Right ventricle myocardium inferior (tissue), 1 donor: ENCODE results near the gene SYT13. TPM values are rescaled to one million over a fixed set of nuclear protein-coding genes. Genes with fewer than 3 reads are reported as not detected.

Experiments
- ATAC-seq: fragments of 200-7000 bp; cut with Tn5 transposase; one replicate; pipeline ENCODE4 v1.9.1; 2020; ENCODE audit warnings: mild to moderate bottlenecking, moderate library complexity
- DNase-seq: peaks from one replicate; pipeline ENCODE4 v3.0.0; 2021; ENCODE audit errors: missing footprints
- intact Hi-C: fragments of 100-400 bp; cut with DNase I; formaldehyde crosslinking; loops from one replicate; pipeline ENCODE4 v1.11.0; 2022
- total RNA-seq: library from RNA; stranded (reverse); fragmentation: NEBNext Ultra II Directional; extraction: Animal tissue kit (Norgen Biotek cat#: 25700); gene quantifications from one replicate; pipeline ENCODE4 v1.2.1, GENCODE V29; 2021
- donor health status: DM: no; HTN: yes; CAD: no; lungs with severe emphysema.

SYT13 gene
- total RNA-seq, 1 donor from 2014 or later = 7.0 TPM

GRCh38 chr11:45316258-45316657, 30.1 kb upstream of the SYT13 start:
- ATAC-seq (no peak), DNase-seq (no peak)
- intact Hi-C loops = no loop called here

GRCh38 chr11:45314900-45315299, 28.8 kb upstream of the SYT13 start:
- intact Hi-C loops = no loop called here
- no peak for ATAC-seq

DNA sequence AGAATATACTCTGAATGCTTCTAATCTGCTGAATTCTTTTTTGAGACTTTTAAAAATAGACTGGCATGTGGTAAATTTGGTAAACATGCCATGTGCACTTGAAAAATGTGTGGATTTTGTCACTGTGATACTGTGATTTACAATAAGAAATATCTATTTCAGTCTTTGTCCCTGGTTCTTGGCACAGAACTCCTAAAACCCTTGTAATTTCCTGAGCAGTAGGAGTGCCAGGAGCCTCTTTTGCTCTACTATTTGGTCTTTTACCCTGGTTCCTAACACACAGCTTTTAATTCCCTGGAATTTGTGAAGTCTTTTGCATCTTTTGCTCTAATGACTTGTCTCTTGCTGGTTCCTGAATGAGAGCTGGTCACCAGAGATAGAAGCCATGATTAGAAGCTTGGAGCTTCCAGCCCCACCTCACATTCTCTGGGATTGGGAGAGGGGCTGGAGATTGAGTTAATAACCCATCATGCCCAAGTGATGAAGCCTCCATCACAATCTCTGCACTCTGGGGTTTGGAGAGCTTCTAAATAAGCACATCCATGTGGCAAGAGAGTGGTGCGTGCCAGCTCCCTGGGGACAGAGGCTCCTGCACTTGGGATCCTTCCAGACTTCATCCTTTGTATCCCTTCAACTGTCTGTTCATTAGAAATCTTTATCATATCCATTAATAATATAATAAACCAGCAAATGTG, 27.2 kb upstream of the SYT13 start:
- DNase-seq (no peak), ATAC-seq (no peak)
- intact Hi-C loops = no loop called here

More at GRCh38 chr11:45314900-45315299, 28.8 kb upstream of the SYT13 start:
- DNase-seq = no peak

GRCh38 chr11:45305874-45306623, 19.9 kb upstream of the SYT13 start:
- no peak for ATAC-seq

GRCh38 chr11:45304992-45305335, 18.8 kb upstream of the SYT13 start:
- intact Hi-C loops = no loop called here
- no peak for ATAC-seq

More at GRCh38 chr11:45305874-45306623, 19.9 kb upstream of the SYT13 start:
- intact Hi-C loops = no loop called here
- no peak for DNase-seq

DNA sequence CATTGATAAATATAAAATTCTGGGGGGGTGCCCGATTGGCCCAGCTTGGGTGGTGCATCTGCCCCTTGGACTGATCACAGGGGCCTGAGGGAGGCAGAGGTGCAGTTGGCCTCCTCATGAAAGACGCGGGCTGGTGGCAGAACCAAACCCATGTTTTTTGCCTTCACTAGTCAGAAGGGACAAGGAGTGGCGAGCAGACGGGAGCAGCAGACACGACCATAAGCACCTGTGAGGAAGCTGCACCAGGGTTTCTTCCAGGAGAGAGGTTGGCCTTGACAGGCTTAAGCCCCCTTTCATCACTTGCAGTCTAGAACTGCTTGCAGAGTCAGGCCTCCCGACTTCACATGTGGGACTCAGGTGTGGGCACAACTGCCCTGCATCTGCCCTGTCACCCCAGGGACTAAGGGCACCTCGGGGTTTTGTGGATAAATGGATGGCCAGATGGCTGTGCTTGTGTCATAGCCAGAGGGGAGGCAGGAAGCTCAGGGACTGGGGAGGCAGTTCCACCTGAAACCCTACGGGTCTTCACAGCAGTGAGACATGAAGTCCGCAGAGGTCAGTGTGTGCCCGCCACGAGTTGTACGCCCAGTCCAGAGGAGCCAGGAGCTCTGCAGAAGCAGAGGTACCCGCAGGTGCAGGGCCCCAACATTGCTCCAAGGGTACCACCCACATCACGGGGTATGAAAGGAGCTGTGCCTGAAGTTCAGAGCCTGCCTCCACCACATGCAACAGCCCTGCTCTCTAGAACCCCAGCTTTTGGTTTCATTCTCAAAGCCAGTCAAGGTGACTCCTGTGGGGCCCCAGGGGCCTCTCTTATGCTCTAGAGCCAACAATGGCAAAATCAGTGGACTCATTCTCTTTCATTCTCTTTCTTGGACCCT, 18.2 kb upstream of the SYT13 start:
- intact Hi-C loops = no loop called here
- no peak for ATAC-seq
- no peak for DNase-seq

More at GRCh38 chr11:45304992-45305335, 18.8 kb upstream of the SYT13 start:
- DNase-seq = no peak

GRCh38 chr11:45303316-45303715, 17.2 kb upstream of the SYT13 start:
- ATAC-seq (no peak), DNase-seq (no peak)
- intact Hi-C loops = no loop called here

GRCh38 chr11:45301537-45302246, 15.6 kb upstream of the SYT13 start:
- DNase-seq (no peak), ATAC-seq (no peak)
- intact Hi-C loops = no loop called here

GRCh38 chr11:45300715-45301114, 14.6 kb upstream of the SYT13 start:
- intact Hi-C loops = no loop called here
- no peak for ATAC-seq
- DNase-seq = no peak

DNA sequence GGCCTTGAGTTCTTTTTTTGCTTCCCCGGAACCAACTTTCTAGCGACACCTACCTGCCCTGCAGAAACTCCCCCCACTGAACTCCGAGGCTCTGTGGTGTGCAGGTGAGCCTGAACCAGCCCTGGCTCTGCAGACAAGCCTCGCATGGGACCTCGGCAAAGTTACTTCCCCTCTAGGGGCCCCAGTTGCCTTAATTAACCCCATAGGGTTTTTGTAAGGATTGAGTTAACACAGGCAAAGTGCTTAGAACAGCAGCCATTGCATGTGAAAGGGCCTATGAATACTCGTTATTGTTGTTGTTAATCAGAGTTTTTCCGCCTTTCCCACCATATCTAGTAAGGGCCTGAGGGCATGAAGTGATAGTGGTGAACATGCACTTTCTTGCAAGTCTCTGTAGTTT, 12.6 kb upstream of the SYT13 start:
- intact Hi-C loops = loop anchor here (10.0 kb wide), 1 partner anchor 364 kb away; no protein-coding TSS in a partner anchor
- ATAC-seq (no peak), DNase-seq (no peak)

DNA sequence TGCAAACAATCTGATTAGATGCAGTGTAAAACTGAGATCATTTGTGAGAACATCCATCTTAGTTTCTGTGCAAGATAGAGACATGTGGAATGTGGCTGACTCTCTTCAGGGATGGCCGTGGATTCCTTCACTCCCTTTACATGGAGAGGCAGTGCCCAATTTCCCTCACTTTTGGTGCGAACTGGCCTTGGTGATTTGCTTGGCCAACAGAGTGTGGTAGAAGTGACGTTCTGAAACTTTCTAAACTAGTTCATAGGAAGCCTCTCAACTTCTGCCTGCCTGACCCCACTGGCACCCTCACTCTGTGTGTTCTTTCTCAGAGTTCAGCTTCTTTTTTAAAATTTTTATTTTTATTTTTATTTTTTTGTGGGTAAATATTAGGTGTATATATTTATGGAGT, 9.9 kb upstream of the SYT13 start:
- no peak for DNase-seq
- ATAC-seq = no peak
- intact Hi-C loops = loop anchor here (10.0 kb wide), 1 partner anchor 361 kb away; no protein-coding TSS in a partner anchor

DNA sequence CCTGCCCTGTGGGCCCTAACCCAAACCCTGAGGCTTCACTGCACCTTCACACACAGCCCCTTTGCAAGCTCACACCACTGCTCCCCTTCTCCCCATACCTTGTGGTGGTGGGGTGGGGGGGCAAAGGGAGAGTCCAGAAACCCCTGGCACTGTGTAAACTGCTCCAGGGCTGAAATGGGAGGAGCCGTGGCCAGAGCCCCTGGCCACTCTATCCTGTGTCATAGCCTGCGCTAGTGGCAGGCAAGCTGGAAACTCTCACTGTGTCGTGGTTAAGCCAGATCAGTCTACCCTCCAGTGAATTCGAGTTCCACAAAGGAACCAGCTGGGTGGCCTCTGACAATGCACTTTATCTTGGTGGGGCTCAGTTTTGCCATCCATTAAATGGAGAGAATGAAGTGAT, 8.4 kb upstream of the SYT13 start:
- no peak for ATAC-seq
- DNase-seq = no peak
- intact Hi-C loops = loop anchor here (10.0 kb wide), 1 partner anchor 360 kb away; no protein-coding TSS in a partner anchor

DNA sequence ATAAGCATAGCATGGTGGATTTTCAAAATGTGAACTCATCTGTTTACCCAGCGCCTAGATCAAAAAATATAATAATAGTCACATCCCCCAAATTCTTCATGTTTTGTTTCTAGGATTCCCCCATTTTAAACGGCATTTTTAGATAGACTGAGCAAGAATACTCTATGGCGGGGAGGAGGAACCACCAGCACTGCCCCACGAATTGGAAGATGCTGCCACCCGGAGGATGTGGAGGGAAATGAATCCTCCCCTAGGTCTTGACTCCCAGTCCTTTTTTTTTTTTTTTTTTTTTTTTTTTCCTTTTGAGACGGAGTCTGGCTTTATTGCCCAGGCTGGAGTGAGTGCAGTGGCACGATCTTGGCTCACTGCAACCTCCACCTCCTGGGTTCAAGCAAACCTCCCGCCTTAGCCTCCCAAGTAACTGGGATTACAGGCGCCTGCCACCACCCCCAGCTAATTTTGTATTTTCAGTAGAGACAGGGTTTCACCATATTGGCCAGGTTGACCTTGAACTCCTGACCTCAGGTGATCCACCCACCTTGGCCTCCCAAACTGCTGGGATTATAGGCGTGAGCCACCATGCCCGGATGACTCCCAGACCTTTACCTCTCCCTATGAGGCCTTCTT, 7.5 kb upstream of the SYT13 start:
- peak; percentile 83 for ATAC-seq
- intact Hi-C loops = loop anchor here (1.0 to 10.0 kb wide), 2 partner anchors 183 to 359 kb away; no protein-coding TSS in a partner anchor
- DNase-seq = peak; percentile 76

DNA sequence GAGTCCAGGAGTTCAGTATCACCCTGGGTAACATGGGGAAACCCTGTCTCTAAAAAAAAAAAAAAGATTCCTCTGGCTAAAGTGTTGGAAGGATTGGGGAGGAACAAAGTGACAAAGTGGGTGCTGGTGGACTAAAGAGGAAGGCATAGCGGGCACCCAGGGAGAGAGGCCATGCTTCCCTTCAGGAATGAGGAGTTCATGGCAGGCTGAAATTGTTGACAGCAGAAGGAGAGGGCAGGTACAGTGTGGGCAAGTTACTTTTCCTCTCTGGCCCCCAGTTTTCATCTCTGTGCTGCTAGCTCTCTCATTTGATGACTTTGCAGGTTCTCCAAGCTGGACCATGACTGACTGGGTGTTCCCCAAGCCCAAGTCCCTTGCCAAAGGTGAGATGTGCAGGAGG, 4.4 kb upstream of the SYT13 start:
- ATAC-seq (no peak), DNase-seq (no peak)
- intact Hi-C loops = loop anchor here (10.0 kb wide), 1 partner anchor 356 kb away; no protein-coding TSS in a partner anchor

- DNase-seq = no peak
- no peak for ATAC-seq
- intact Hi-C loops = no loop called here
These were observed 3.2 kb upstream of the SYT13 start for GRCh38 chr11:45289369-45289768.

DNA sequence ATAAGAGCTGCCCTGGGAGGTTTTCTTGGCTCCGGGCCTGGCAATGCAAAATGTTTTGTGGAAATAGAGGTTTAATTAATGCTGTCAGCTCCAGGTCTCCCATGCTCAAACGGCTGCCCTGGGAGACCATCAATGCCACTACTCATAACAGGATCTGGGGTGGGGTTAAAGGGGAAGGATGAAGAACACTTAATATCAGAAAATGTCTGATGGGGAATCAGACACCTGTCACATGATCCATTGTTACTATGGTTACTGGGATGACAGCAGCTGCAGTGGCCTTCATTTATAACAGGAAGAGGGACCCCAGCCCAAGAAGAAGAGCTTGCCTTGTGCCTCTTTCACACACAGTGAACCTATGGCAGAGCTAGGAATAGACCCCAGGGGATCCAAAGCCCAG, 2.2 kb upstream of the SYT13 start:
- DNase-seq (no peak), ATAC-seq (no peak)
- intact Hi-C loops = no loop called here

- intact Hi-C loops = no loop called here
- ATAC-seq (no peak), DNase-seq (no peak)
These were observed 1.3 kb upstream of the SYT13 start for GRCh38 chr11:45287316-45287903.
